Lower lobe of right lung (tissue), 2 donors: ENCODE results near the gene THOC6. TPM values are rescaled to one million over a fixed set of nuclear protein-coding genes. Genes with fewer than 3 reads are reported as not detected.
A peak's percentile ranks its signal among the peaks of the same experiment; 100 is the strongest.
"Not testable (repeated sequence)": the region's sequence is repeated elsewhere in the genome, so short reads cannot be mapped to it uniquely, and the experiment has no call there.

Experiments used
- ATAC-seq, 2 donors: fragments of 200-7000 bp; cut with Tn5 transposase; one replicate each; pipeline ENCODE4 v1.9.1; 2020 to 2022; ENCODE audit warnings: mild to moderate bottlenecking in 2 of 2, moderate library complexity in 2 of 2
- DNase-seq: peaks from one replicate; pipeline ENCODE4 v3.0.0-alpha.2; 2020
- H3K27ac ChIP-seq: fragments of 200-600 bp; one replicate; pipeline ENCODE4 v1.8.0; 2022
- H3K27me3 ChIP-seq: fragments of 200-600 bp; one replicate; pipeline ENCODE4 v1.8.0; 2022; ENCODE audit warnings: low read depth
- H3K36me3 ChIP-seq: fragments of 200-600 bp; one replicate; pipeline ENCODE4 v1.8.0; 2022; ENCODE audit warnings: mild to moderate bottlenecking
- H3K4me1 ChIP-seq: fragments of 200-600 bp; one replicate; pipeline ENCODE4 v1.8.0; 2022
- H3K4me3 ChIP-seq: fragments of 200-600 bp; one replicate; pipeline ENCODE4 v1.8.0; 2022; ENCODE audit warnings: mild to moderate bottlenecking
- H3K9me3 ChIP-seq: fragments of 200-600 bp; one replicate; pipeline ENCODE4 v1.8.0; 2022
- CTCF ChIP-seq: fragments of 200-600 bp; IDR thresholded peaks from one replicate; pipeline ENCODE4 v1.8.0; 2022; ENCODE audit warnings: antibody characterized with exemption, mild to moderate bottlenecking
- intact Hi-C: fragments of 100-400 bp; cut with DNase I; formaldehyde crosslinking; loops from one replicate; pipeline ENCODE4 v1.11.0; 2022
- total RNA-seq: library from RNA; stranded (reverse); fragmentation: NEBNext Ultra II Directional; extraction: Animal tissue kit (Norgen Biotek cat#: 25700); gene quantifications from one replicate; pipeline ENCODE4 v1.2.1, GENCODE V29; 2021
- donor health status: DM: no; HTN: yes; CAD: no; lungs with severe emphysema.

The THOC6 gene
- total RNA-seq, 1 donor from 2014 or later = 26.8 TPM

- Histone ChIP-seq H3K36me3 (peaks cover 11% of the 10 kb centered on the region), H3K27me3 (no peaks in the 10 kb centered on the region), H3K4me3 (no peak overlapping the region), H3K9me3 (no peaks in the 10 kb centered on the region), H3K4me1 (no peaks in the 10 kb centered on the region), H3K27ac (no peak overlapping the region)
- ATAC-seq (no peak), DNase-seq (no peak)
- no peak for TF ChIP-seq CTCF
- intact Hi-C loops = no loop called here
Observed at GRCh38 chr16:3073448-3073847, 49.6 kb downstream of the THOC6 start.

GRCh38 chr16:3074860-3075522 is 51.2 kb downstream of the THOC6 start:
- Histone ChIP-seq H3K9me3 (no peaks in the 10 kb centered on the region), H3K4me1 (no peaks in the 10 kb centered on the region), H3K36me3 (peaks cover 10% of the 10 kb centered on the region), H3K4me3 (no peak overlapping the region), H3K27ac (peak overlapping the region; percentile 53), H3K27me3 (no peaks in the 10 kb centered on the region)
- DNase-seq (no peak), ATAC-seq (peak; percentile 46 to 81)
- intact Hi-C loops = no loop called here
- TF ChIP-seq CTCF = no peak

DNA sequence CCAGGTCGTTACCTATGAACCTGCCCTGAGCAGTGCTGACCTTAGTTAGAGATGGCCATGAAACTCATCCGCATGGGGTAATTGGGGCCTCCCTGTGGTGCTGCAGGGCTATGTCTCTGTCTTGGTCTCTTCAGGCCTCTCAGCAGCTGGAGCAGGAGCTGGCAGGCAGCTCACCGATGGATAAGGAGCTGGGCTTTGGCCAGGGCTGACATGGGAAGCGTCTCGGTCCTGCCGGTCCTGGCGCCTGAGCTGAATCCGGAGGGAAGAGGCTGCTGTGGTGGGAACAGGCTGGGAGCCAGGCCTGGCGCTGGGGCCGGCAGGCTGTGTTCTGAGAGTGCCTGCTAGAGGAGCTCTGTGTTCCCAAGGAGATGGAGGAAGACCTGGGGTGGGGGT is 51.7 kb downstream of the THOC6 start:
- H3K4me1 ChIP-seq = no peaks in the 10 kb centered on the region
- intact Hi-C loops = no loop called here
- TF ChIP-seq CTCF = no peak
- no peak overlapping the region for H3K4me3 ChIP-seq
- ATAC-seq (peak in 1 of 2 donors; percentile 13), DNase-seq (no peak)
- H3K27me3 ChIP-seq = no peaks in the 10 kb centered on the region
- H3K36me3 ChIP-seq = peaks cover 10% of the 10 kb centered on the region
- H3K27ac ChIP-seq = peak overlapping the region; percentile 53
- no peaks in the 10 kb centered on the region for H3K9me3 ChIP-seq

DNA sequence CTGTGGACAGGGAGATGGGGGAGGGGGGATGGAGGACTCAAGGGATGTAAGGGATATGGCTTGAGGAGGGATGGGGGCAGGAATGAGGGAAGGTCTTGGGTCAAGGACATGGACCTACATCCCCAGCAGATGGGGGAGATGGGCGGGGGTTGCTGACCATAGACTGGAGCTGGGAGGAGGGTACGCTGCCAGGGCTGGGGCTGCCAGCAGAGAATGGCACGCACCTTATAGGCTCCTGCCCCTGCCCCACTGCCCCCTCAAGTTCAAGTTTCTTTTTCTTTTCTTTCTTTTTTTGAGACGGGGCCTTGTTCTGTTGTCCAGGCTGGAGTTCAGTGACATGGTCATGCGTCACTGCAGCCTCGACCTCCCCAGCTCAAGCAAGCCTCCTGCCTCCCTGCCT is 52.1 kb downstream of the THOC6 start:
- peak overlapping the region; percentile 53 for H3K27ac ChIP-seq
- peak in 1 of 2 donors; percentile 36 for ATAC-seq
- H3K4me3 ChIP-seq, H3K9me3 ChIP-seq, H3K36me3 ChIP-seq, DNase-seq, H3K27me3 ChIP-seq, intact Hi-C loops, H3K4me1 ChIP-seq: not testable (repeated sequence)

DNA sequence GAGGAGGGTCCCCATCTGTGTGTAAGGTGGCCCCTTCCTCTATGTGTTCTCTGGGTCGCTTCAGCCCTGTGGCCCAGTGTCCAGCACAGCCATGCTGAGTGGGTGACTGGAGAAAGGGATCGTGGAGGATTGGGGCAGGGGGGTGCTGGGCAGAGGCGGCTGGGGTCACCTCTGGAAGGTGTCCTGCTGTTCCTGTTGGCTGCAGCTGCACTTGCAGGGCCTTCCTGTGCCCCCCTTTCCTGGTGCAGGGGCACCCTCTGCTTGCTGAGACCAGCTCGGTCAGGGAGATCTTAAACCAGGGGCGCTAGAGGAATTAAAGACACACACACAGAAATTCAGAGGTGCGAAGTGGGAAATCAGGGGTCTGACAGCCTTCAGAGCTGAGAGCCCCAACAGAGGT is 52.7 kb downstream of the THOC6 start:
- peaks cover 10% of the 10 kb centered on the region for H3K36me3 ChIP-seq
- DNase-seq (no peak), ATAC-seq (no peak)
- intact Hi-C loops = no loop called here
- peak overlapping the region; percentile 53 for H3K27ac ChIP-seq
- no peaks in the 10 kb centered on the region for H3K27me3 ChIP-seq
- no peaks in the 10 kb centered on the region for H3K9me3 ChIP-seq
- H3K4me3 ChIP-seq = no peak overlapping the region
- no peak for TF ChIP-seq CTCF
- H3K4me1 ChIP-seq = no peaks in the 10 kb centered on the region

Other genes with a start within 250 kb of the THOC6 start
- gene ELOB, start 246.8 kb upstream of the THOC6 start, total RNA-seq = 196 TPM
- not detected for gene PRSS33, start 236.5 kb upstream of the THOC6 start, total RNA-seq
- not detected for gene PRSS41, start 225.6 kb upstream of the THOC6 start, total RNA-seq
- gene PRSS21, start 206.8 kb upstream of the THOC6 start, total RNA-seq = 26.5 TPM
- gene ZG16B, start 193.7 kb upstream of the THOC6 start, total RNA-seq = 4.5 TPM
- 15.3 TPM for gene PRSS22, start 165.9 kb upstream of the THOC6 start, total RNA-seq
- gene FLYWCH2, start 140.8 kb upstream of the THOC6 start, total RNA-seq = 27.8 TPM
- gene FLYWCH1, start 112.1 kb upstream of the THOC6 start, total RNA-seq = 34.7 TPM
- gene KREMEN2, start 59.8 kb upstream of the THOC6 start, total RNA-seq = not detected
- 10.8 TPM for gene PAQR4, start 54.7 kb upstream of the THOC6 start, total RNA-seq
- 4.0 TPM for gene PKMYT1, start 43.6 kb upstream of the THOC6 start, total RNA-seq
- gene CLDN9, start 11.1 kb upstream of the THOC6 start, total RNA-seq = 1.0 TPM
- gene CLDN6, start 5.9 kb upstream of the THOC6 start, total RNA-seq = not detected
- gene TNFRSF12A, start 3.7 kb upstream of the THOC6 start, total RNA-seq = 28.8 TPM
- 43.2 TPM for gene HCFC1R1, start 93 bp upstream of the THOC6 start, total RNA-seq
- gene BICDL2, start 12.9 kb downstream of the THOC6 start, total RNA-seq = 19.5 TPM
- 22.7 TPM for gene MMP25, start 22.5 kb downstream of the THOC6 start, total RNA-seq
- gene IL32, start 41.6 kb downstream of the THOC6 start, total RNA-seq = 79.1 TPM
- not detected for gene ZSCAN10, start 75.3 kb downstream of the THOC6 start, total RNA-seq
- gene ZNF205, start 88.6 kb downstream of the THOC6 start, total RNA-seq = 11.9 TPM
- 10.2 TPM for gene ZNF213, start 111.0 kb downstream of the THOC6 start, total RNA-seq
- not detected for gene OR1F1, start 164.2 kb downstream of the THOC6 start, total RNA-seq
- 12.0 TPM for gene ZNF200, start 211.1 kb downstream of the THOC6 start, total RNA-seq
- gene MEFV, start 232.6 kb downstream of the THOC6 start, total RNA-seq = 13.5 TPM